HEK293 (cell line): ENCODE measurements around the gene PDE9A.

ENCODE experiments used
- BCL11B ChIP-seq: fragments of 450-650 bp; formaldehyde crosslinking; IDR thresholded peaks from 2 replicates; pipeline ENCODE4 v1.5.1; 2016; ENCODE audit warnings: low read depth, missing biosample characterization, missing genetic modification characterization
- CTCF ChIP-seq: fragments of 450-650 bp; formaldehyde crosslinking; IDR thresholded peaks from 2 replicates; pipeline ENCODE4 v1.5.1; 2016; ENCODE audit warnings: missing biosample characterization, missing genetic modification characterization
- KLF16 ChIP-seq: fragments of 450-650 bp; formaldehyde crosslinking; IDR thresholded peaks from 2 replicates; pipeline ENCODE4 v1.5.1; 2017; ENCODE audit warnings: missing biosample characterization, missing genetic modification characterization
- MEIS1 ChIP-seq: sonication (generic); formaldehyde crosslinking; IDR thresholded peaks from 2 replicates; pipeline ENCODE4 v1.8.1; 2022; ENCODE audit warnings: missing genetic modification reagents, mild to moderate bottlenecking, borderline replicate concordance
- REST ChIP-seq: fragments of 450-650 bp; formaldehyde crosslinking; IDR thresholded peaks from 2 replicates; pipeline ENCODE4 v1.5.1; 2016; ENCODE audit warnings: missing biosample characterization, missing genetic modification characterization
- TCF7L2 ChIP-seq: IDR thresholded peaks from 2 replicates; pipeline ENCODE4 v1.6.1; 2011; ENCODE audit warnings: low read depth, mild to moderate bottlenecking, inconsistent platforms, low read length, moderate library complexity, borderline replicate concordance
- ZBTB26 ChIP-seq: fragments of 450-650 bp; formaldehyde crosslinking; optimal IDR thresholded peaks from 2 replicates; pipeline ENCODE3; 2016; ENCODE audit warnings: missing biosample characterization, mild to moderate bottlenecking, missing genetic modification characterization
- ZNF214 ChIP-seq: fragments of 450-650 bp; formaldehyde crosslinking; IDR thresholded peaks from 2 replicates; pipeline ENCODE4 v1.5.1; 2017; ENCODE audit warnings: missing biosample characterization, mild to moderate bottlenecking, missing genetic modification characterization, borderline replicate concordance
- ZNF529 ChIP-seq: fragments of 450-650 bp; formaldehyde crosslinking; IDR thresholded peaks from 2 replicates; pipeline ENCODE4 v1.5.1; 2017; ENCODE audit warnings: missing genetic modification characterization, missing biosample characterization; ENCODE audit not compliant: insufficient replicate concordance
- ZNF558 ChIP-seq: fragments of 450-650 bp; formaldehyde crosslinking; IDR thresholded peaks from 2 replicates; pipeline ENCODE4 v1.5.1; 2016; ENCODE audit warnings: missing biosample characterization, missing genetic modification characterization
- ZNF585B ChIP-seq: fragments of 450-650 bp; formaldehyde crosslinking; IDR thresholded peaks from 2 replicates; pipeline ENCODE4 v1.5.1; 2016; ENCODE audit warnings: missing biosample characterization, missing genetic modification characterization
- ZNF830 ChIP-seq: fragments of 450-650 bp; IDR thresholded peaks from 2 replicates; pipeline ENCODE4 v1.5.0; 2018; ENCODE audit warnings: missing biosample characterization, missing genetic modification characterization, low read depth, mild to moderate bottlenecking, moderate library complexity
- TF ChIP-seq, protein P1 (sequence below): fragments of 450-650 bp; formaldehyde crosslinking; conservative IDR thresholded peaks from 2 replicates; pipeline ENCODE4 v1.5.1; 2016; ENCODE audit warnings: low read depth, missing biosample characterization, missing genetic modification characterization

- TF ChIP-seq KLF16 (tag by site-specific recombination): no peak
- TF ChIP-seq, protein P1, sequence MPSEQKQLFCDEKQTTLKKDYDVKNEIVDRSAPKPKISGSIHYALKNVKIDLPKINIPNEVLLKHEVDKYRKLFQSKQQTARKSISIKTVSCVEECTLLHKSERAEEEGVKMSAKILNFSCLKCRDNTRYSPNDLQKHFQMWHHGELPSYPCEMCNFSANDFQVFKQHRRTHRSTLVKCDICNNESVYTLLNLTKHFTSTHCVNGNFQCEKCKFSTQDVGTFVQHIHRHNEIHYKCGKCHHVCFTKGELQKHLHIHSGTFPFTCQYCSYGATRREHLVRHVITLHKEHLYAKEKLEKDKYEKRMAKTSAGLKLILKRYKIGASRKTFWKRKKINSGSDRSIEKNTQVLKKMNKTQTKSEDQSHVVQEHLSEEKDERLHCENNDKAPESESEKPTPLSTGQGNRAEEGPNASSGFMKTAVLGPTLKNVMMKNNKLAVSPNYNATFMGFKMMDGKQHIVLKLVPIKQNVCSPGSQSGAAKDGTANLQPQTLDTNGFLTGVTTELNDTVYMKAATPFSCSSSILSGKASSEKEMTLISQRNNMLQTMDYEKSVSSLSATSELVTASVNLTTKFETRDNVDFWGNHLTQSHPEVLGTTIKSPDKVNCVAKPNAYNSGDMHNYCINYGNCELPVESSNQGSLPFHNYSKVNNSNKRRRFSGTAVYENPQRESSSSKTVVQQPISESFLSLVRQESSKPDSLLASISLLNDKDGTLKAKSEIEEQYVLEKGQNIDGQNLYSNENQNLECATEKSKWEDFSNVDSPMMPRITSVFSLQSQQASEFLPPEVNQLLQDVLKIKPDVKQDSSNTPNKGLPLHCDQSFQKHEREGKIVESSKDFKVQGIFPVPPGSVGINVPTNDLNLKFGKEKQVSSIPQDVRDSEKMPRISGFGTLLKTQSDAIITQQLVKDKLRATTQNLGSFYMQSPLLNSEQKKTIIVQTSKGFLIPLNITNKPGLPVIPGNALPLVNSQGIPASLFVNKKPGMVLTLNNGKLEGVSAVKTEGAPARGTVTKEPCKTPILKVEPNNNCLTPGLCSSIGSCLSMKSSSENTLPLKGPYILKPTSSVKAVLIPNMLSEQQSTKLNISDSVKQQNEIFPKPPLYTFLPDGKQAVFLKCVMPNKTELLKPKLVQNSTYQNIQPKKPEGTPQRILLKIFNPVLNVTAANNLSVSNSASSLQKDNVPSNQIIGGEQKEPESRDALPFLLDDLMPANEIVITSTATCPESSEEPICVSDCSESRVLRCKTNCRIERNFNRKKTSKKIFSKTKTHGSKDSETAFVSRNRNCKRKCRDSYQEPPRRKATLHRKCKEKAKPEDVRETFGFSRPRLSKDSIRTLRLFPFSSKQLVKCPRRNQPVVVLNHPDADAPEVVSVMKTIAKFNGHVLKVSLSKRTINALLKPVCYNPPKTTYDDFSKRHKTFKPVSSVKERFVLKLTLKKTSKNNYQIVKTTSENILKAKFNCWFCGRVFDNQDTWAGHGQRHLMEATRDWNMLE (tag by site-specific recombination): no peak
- TF ChIP-seq MEIS1 (CRISPR knock-in tag): no peak
- TF ChIP-seq BCL11B (tag by site-specific recombination): no peak
- TF ChIP-seq CTCF (tag by site-specific recombination): no peak
- no peak for TF ChIP-seq ZNF558 (tag by site-specific recombination)
- TF ChIP-seq ZBTB26 (tag by site-specific recombination): no peak
- TF ChIP-seq ZNF830 (tag by site-specific recombination): no peak
- TF ChIP-seq ZNF214 (tag by site-specific recombination): no peak
- TF ChIP-seq ZNF585B: no peak
- no peak for TF ChIP-seq ZNF529
- no peak for TF ChIP-seq TCF7L2
- no peak for TF ChIP-seq REST (tag by site-specific recombination)
Measured at GRCh38 chr21:42722153-42722552, 68.7 kb downstream of the PDE9A start.
